Islet precursor cell (in vitro differentiated cells): ENCODE results near the gene CALCB.

Source experiments
- DNase-seq: peaks from one replicate; pipeline ENCODE4 v3.0.0-alpha.2; 2018

CALCB gene

GRCh38 chr11:15119352-15119751 lies 46.0 kb downstream of the CALCB start:
- DNase-seq: no peak

- no peak for DNase-seq
Observed at GRCh38 chr11:15119826-15120225, 46.4 kb downstream of the CALCB start.

GRCh38 chr11:15123849-15124248 lies 50.5 kb downstream of the CALCB start:
- peak; percentile 58 for DNase-seq

- no peak for DNase-seq
Observed at GRCh38 chr11:15124528-15124927, 51.1 kb downstream of the CALCB start.

- DNase-seq: peak; percentile 18
Observed at GRCh38 chr11:15127341-15127740, 53.9 kb downstream of the CALCB start.
